ENCODE data around the gene ZNF536. TPM values are rescaled to one million over a fixed set of nuclear protein-coding genes. Genes with fewer than 3 reads are reported as not detected.

The ZNF536 gene
- total and polyA plus RNA-seq, 9 of the 15 experiments (the other 6 are each of a cell fraction or from before 2014, with no cell fraction given) = not detected

GRCh38 chr19:30358821-30359580, 13.2 kb upstream of the ZNF536 start:
- ChIA-PET CTCF (ENCODE audit: low intra/inter-chr PET ratio) (no interaction called here), POLR2A (interaction anchor here (0.7 kb wide), 2 partner anchors 20 to 31 kb away, joined by 3 to 4 read pairs; no protein-coding TSS in a partner anchor)
- H3K9me3 ChIP-seq (replicated peaks; ENCODE audit: control insufficient read depth, insufficient read depth, low read depth, low read length) = no peaks in the 10 kb centered on the region
- WGBS (ENCODE audit: insufficient coverage, low coverage, missing lambda C conversion rate) = 0% methylated on average over 13 of the region's 13 CpGs
- intact Hi-C loops (cut with micrococcal nuclease) = no loop called here
- in situ Hi-C loops (cut with MboI) = no loop called here
- 0 out of 2 replicates have a peak, but pooled peaks cover 4% of the 10 kb centered on the region for H4K20me1 ChIP-seq (replicated peaks; ENCODE audit: control insufficient read depth, insufficient read depth, low read length)
- no peak overlapping the region for H3K27ac ChIP-seq (ENCODE audit: extremely low read depth, low read depth, low read length)
- no peak overlapping the region for H3K4me3 ChIP-seq
- no peak for FAIRE-seq
- no TSS peak for BruUV-seq (replicated peaks)
- H3K9me1 ChIP-seq (ENCODE audit: control insufficient read depth, insufficient read depth, low read length) = peaks cover 3% of the 10 kb centered on the region
- DNase-seq (ENCODE audit: extremely low read depth in 1 of 4, low spot score in 3 of 4) = no peak
- no peaks in the 10 kb centered on the region for H3K4me1 ChIP-seq (replicated peaks in 1 of 2; ENCODE audit: control insufficient read depth in 2 of 2, insufficient read depth in 2 of 2, low read length in 2 of 2)
- peak; percentile 35; the same call in 1 of the 3 replicates for ATAC-seq
- no peak overlapping the region for H2AFZ ChIP-seq (ENCODE audit: low read depth, low read length)
- no peak overlapping the region; a peak in 1 of 4 replicates for H3K9ac ChIP-seq (ENCODE audit: insufficient read depth in 1 of 2, low read depth in 2 of 2, low read length in 2 of 2)
- no peaks in the 10 kb centered on the region for H3K79me2 ChIP-seq (ENCODE audit: control insufficient read depth, insufficient read depth, low read length)
- H3K4me2 ChIP-seq (ENCODE audit: insufficient read depth, low read length) = no peak overlapping the region
- H3K27me3 ChIP-seq (ENCODE audit: control insufficient read depth in 2 of 2, insufficient read depth in 2 of 2, low read length in 2 of 2) = peaks cover 11 to 41% of the 10 kb centered on the region in 2 experiments
- no peaks in the 10 kb centered on the region for H3K36me3 ChIP-seq (ENCODE audit: control insufficient read depth, insufficient read depth, low read length)
- TF ChIP-seq ZNF212 (CRISPR knock-in tag; IDR thresholded peaks at IDR 0.05) (no peak), HNRNPLL (IDR thresholded peaks at IDR 0.05; ENCODE audit: low read depth, low read length, poor library complexity, severe bottlenecking) (no peak), ZNF584 (CRISPR knock-in tag; IDR thresholded peaks at IDR 0.05; ENCODE audit: low read depth) (no peak), ZNF324 (CRISPR knock-in tag; IDR thresholded peaks at IDR 0.05) (no peak), CREB3 (tag; conservative IDR thresholded peaks at IDR 0.05; ENCODE audit: low read depth) (no peak), NFYB (IDR thresholded peaks at IDR 0.05; ENCODE audit: extremely low read depth, insufficient read length) (no peak), DEAF1 (CRISPR knock-in tag; IDR thresholded peaks at IDR 0.05) (no peak), PHB (CRISPR knock-in tag; IDR thresholded peaks at IDR 0.05) (no peak), NR4A1 (CRISPR knock-in tag; IDR thresholded peaks at IDR 0.05) (no peak), NR4A1 (tag; IDR thresholded peaks at IDR 0.05) (no peak), TOE1 (IDR thresholded peaks at IDR 0.05; ENCODE audit: borderline replicate concordance) (no peak), TOE1 (CRISPR knock-in tag; IDR thresholded peaks at IDR 0.05; ENCODE audit: borderline replicate concordance, low read depth) (no peak)
